Ascending aorta (tissue), 2 donors: Measurements from ENCODE around the gene FBRSL1. TPM values are rescaled to one million over a fixed set of nuclear protein-coding genes. Genes with fewer than 3 reads are reported as not detected.

Experiments used
- DNase-seq, 2 donors: peaks; one replicate each; pipeline ENCODE4 v3.0.0-alpha.2; 2019; ENCODE audit warnings: low spot score in 2 of 2
- H3K27ac ChIP-seq, 2 donors: fragments of 200-600 bp; sonication (generic); one replicate each; pipeline ENCODE4 v1.5.1; 2016 to 2017; ENCODE audit warnings: mild to moderate bottlenecking in 1 of 2
- H3K27me3 ChIP-seq: fragments of 200-600 bp; sonication (generic); one replicate; pipeline ENCODE4 v1.5.1; 2017
- H3K36me3 ChIP-seq, 2 donors: fragments of 200-600 bp; sonication (generic); one replicate each; pipeline ENCODE4 v1.5.1; 2016
- H3K4me1 ChIP-seq, 2 donors: fragments of 200-600 bp; sonication (generic); one replicate each; pipeline ENCODE4 v1.5.1; 2016 to 2017; ENCODE audit warnings: mild to moderate bottlenecking in 1 of 2
- H3K4me3 ChIP-seq, 2 donors: fragments of 200-600 bp; sonication (generic); one replicate each; pipeline ENCODE4 v1.5.1; 2016 to 2017; ENCODE audit warnings: mild to moderate bottlenecking in 1 of 2
- H3K9me3 ChIP-seq, 2 donors: fragments of 200-600 bp; sonication (generic); one replicate each; pipeline ENCODE4 v1.5.1; 2016
- CTCF ChIP-seq, 3 experiments: fragments of 200-600 bp in 2 of 3; fragments of 450-650 bp in 1 of 3; sonication (generic) in 2 of 3; IDR thresholded peaks; one replicate each; pipeline ENCODE4 v1.5.1; 2016 to 2019; ENCODE audit warnings: antibody characterized with exemption in 3 of 3, mild to moderate bottlenecking in 1 of 3, moderate library complexity in 1 of 3
- intact Hi-C: fragments of 100-400 bp; cut with DNase I; formaldehyde crosslinking; loops from one replicate; pipeline ENCODE4 v1.15.1; 2023
- total RNA-seq: library from RNA; depleted of rRNA; stranded (reverse); fragments of >200 nt; gene quantifications from one replicate; pipeline ENCODE4 v1.1.0, GENCODE V29; 2016

Gene FBRSL1
- total RNA-seq, 1 donor from 2014 or later = 40.7 TPM

DNA sequence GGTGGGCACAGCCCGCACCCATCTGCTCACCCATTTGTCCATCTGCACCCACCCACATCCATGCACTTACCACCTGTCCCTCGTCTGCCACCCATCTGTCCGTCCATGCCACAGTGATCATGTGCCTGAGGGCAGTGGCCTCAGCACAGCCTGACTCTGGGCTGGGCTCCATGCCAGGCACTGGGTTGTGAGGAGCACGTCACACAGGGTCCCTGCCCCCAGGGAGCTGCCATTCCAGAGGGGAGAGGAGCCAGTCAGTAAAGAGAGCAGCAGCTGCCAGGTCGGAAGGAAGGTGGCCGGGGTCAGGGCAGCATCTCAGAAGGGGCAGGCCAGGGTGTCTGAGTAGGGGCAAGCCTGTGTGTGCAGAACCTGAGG, 43.6 kb downstream of the FBRSL1 start:
- H3K36me3 ChIP-seq = peaks cover 2 to 24% of the 10 kb centered on the region in 2 donors
- H3K27me3 ChIP-seq = no peaks in the 10 kb centered on the region
- TF ChIP-seq CTCF (IDR thresholded peaks at IDR 0.05) = no peak
- H3K4me3 ChIP-seq = no peak overlapping the region
- H3K27ac ChIP-seq = no peak overlapping the region
- H3K9me3 ChIP-seq = peaks cover 0 to 5% of the 10 kb centered on the region in 2 donors
- intact Hi-C loops = no loop called here
- no peaks in the 10 kb centered on the region for H3K4me1 ChIP-seq
- DNase-seq = no peak

DNA sequence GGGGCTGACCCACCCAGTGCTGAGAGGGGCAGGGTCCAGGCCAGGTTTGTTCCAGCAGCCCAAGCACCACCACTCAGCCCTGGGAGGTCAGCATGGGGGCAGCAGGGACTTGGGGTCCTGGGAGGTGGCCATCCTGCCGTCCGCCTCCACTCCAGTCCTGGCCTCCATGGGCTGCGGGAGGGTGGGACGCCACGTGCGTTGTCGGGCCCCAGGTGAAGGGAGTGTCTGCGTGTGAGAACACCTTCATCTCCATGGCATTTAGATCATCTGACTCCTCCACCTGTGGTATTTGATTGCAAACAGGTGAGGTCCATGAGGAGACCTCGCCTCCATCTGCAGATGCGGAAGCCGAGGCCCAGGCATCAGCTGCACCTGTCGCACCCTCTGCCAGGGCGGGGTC, 44.1 kb downstream of the FBRSL1 start:
- intact Hi-C loops = no loop called here
- DNase-seq = no peak
- Histone ChIP-seq H3K27me3 (no peaks in the 10 kb centered on the region), H3K4me3 (no peak overlapping the region), H3K9me3 (peaks cover 0 to 5% of the 10 kb centered on the region in 2 donors), H3K36me3 (peaks cover 2 to 23% of the 10 kb centered on the region in 2 donors), H3K27ac (no peak overlapping the region), H3K4me1 (no peaks in the 10 kb centered on the region)
- TF ChIP-seq CTCF (IDR thresholded peaks at IDR 0.05) = no peak

GRCh38 chr12:132535019-132535418, 45.1 kb downstream of the FBRSL1 start:
- Histone ChIP-seq H3K36me3 (peaks cover 2 to 16% of the 10 kb centered on the region in 2 donors), H3K9me3 (peaks cover 0 to 5% of the 10 kb centered on the region in 2 donors), H3K4me3 (no peak overlapping the region), H3K27ac (no peak overlapping the region), H3K4me1 (no peaks in the 10 kb centered on the region), H3K27me3 (no peaks in the 10 kb centered on the region)
- DNase-seq = no peak
- intact Hi-C loops = no loop called here
- TF ChIP-seq CTCF (IDR thresholded peaks at IDR 0.05) = no peak

GRCh38 chr12:132536102-132536876, 46.3 kb downstream of the FBRSL1 start:
- Histone ChIP-seq H3K36me3 (peaks cover 2 to 14% of the 10 kb centered on the region in 2 donors), H3K27me3 (no peaks in the 10 kb centered on the region), H3K4me1 (no peaks in the 10 kb centered on the region), H3K27ac (no peak overlapping the region), H3K9me3 (peaks cover 0 to 5% of the 10 kb centered on the region in 2 donors), H3K4me3 (no peak overlapping the region)
- no peak for DNase-seq
- TF ChIP-seq CTCF (IDR thresholded peaks at IDR 0.05) = no peak
- intact Hi-C loops = no loop called here

DNA sequence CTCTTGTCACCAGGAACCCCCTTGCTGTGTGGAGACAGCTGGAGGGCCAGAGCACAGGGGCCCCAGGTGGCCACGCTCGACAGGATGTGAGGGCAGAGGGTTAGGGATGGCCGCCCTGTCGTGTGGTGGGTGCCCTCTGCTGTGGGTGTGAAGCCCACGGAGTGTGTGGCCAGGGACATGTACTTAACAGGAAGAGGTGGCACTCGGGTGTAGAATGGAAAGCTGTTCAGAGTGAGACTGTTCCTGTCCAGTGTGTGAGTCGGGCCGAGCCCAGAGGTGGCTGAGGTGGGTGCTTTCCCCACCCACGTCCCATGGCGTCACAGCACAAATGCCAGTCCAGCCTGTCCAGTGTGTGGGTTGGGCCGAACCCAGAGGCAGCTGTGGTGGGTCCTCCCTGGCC, 47.1 kb downstream of the FBRSL1 start:
- TF ChIP-seq CTCF (IDR thresholded peaks at IDR 0.05) = no peak
- DNase-seq = no peak
- Histone ChIP-seq H3K27ac (no peak overlapping the region), H3K27me3 (no peaks in the 10 kb centered on the region), H3K4me1 (no peaks in the 10 kb centered on the region), H3K4me3 (no peak overlapping the region), H3K36me3 (peaks cover 0 to 6% of the 10 kb centered on the region in 2 donors), H3K9me3 (peaks cover 0 to 5% of the 10 kb centered on the region in 2 donors)
- intact Hi-C loops = no loop called here
